OCI-LY1 (cell line): ENCODE data around the gene PLXDC1.

Experiments
- EZH2 ChIP-seq: fragments of 200-600 bp; sonication (generic), shearing (Covaris generic); IDR thresholded peaks from 2 replicates; pipeline ENCODE4 v1.8.0; 2017; ENCODE audit warnings: borderline replicate concordance, mixed run types, mild to moderate bottlenecking, antibody characterized with exemption, low read length, moderate library complexity, mixed read lengths
- TF ChIP-seq, protein P1 (sequence below): fragments of 200-600 bp; sonication (generic), shearing (Covaris generic); IDR thresholded peaks from 2 replicates; pipeline ENCODE4 v1.5.1; 2017; ENCODE audit warnings: mild to moderate bottlenecking, antibody characterized with exemption, low read length, moderate library complexity, mixed read lengths

DNA sequence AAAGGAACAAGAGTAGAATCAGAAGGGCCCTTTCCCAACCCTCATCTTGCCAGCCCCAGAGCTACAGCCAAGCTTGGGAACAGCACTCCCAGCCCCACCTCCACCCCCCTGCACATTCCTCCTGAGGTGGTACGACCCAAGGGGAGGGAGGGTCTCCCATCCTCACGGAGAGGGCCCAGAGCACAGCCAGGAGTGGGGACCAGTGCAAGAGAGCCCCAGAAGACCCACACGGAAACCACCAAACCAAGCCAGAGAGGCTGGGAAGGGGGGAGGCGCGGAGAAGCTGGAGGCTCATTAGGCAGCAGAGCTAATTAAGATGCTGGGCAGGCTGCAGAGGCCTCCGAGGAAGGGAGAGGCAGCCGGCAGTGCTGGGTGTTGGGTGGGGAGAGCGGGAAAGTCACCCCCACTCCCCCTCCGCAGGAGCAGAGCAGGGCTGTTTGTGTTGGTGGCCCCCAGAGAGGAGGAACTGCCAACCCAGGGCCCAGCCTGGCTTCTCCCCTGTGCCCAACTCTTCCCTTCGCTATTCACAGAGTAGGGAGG is 43.6 kb upstream of the PLXDC1 start:
- TF ChIP-seq, protein P1, sequence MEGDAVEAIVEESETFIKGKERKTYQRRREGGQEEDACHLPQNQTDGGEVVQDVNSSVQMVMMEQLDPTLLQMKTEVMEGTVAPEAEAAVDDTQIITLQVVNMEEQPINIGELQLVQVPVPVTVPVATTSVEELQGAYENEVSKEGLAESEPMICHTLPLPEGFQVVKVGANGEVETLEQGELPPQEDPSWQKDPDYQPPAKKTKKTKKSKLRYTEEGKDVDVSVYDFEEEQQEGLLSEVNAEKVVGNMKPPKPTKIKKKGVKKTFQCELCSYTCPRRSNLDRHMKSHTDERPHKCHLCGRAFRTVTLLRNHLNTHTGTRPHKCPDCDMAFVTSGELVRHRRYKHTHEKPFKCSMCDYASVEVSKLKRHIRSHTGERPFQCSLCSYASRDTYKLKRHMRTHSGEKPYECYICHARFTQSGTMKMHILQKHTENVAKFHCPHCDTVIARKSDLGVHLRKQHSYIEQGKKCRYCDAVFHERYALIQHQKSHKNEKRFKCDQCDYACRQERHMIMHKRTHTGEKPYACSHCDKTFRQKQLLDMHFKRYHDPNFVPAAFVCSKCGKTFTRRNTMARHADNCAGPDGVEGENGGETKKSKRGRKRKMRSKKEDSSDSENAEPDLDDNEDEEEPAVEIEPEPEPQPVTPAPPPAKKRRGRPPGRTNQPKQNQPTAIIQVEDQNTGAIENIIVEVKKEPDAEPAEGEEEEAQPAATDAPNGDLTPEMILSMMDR, result no peak
- TF ChIP-seq EZH2, result no peak
